Measurements from ENCODE around the gene DISC1.

Gene DISC1

DNA sequence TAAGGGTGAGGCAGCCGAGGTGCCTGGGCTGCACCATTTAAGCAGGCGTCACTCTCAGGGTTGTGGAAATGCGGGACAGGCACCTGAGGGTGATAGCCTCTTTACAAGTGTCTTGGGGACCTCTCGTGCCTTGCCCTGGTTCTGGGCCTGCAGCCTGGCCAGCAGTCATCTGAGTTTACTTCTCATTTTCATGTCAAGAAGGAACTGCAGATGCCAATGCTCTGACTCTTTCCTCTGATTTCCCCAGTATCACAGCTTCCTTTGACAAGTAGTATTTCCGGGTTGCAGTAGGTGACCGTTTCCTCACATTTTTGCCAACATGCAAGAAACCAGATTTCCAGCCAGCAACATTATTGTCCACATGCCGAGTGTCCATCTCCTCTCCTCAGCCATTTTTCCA is 286.9 kb downstream of the DISC1 start:
- no peaks in the 10 kb centered on the region for H3K36me3 ChIP-seq (replicated peaks in 1 of 2; ENCODE audit: control insufficient read depth in 2 of 2, insufficient read depth in 2 of 2, low read length in 2 of 2)
- H2AFZ ChIP-seq (ENCODE audit: low read length), result no peak overlapping the region
- no peak overlapping the region for H2BK15ac ChIP-seq (ENCODE audit: low read length)
- no peak overlapping the region for H3K9ac ChIP-seq (ENCODE audit: low read depth, low read length, poor library complexity)
- H3K23ac ChIP-seq (ENCODE audit: low read depth, low read length, poor library complexity), result no peak overlapping the region
- H3K4me2 ChIP-seq (ENCODE audit: insufficient read depth, low read length, poor library complexity, severe bottlenecking), result no peak overlapping the region
- no peak overlapping the region for H2BK5ac ChIP-seq (ENCODE audit: low read length)
- no peak for DNase-seq (ENCODE audit: low spot score)
- H2AK5ac ChIP-seq (ENCODE audit: low read depth, low read length), result no peak overlapping the region
- no peak overlapping the region for H4K91ac ChIP-seq (ENCODE audit: low read depth, low read length, poor library complexity)
- H3K14ac ChIP-seq (ENCODE audit: low read length), result no peak overlapping the region
- no peak overlapping the region for H3K18ac ChIP-seq (ENCODE audit: low read length)
- no peak overlapping the region for H3K4me3 ChIP-seq (ENCODE audit: low read length in 2 of 2)
- no peak overlapping the region for H3K27ac ChIP-seq (replicated peaks; ENCODE audit: low read length)
- no peak overlapping the region for H4K8ac ChIP-seq (ENCODE audit: low read depth, low read length)
- WGBS, 2 donors (ENCODE audit: extremely low coverage in 2 of 2, insufficient read length in 2 of 2, insufficient replicate concordance in 1 of 2), result no CpG with 5 or more reads among the region's 7 CpGs
- H3K9me3 ChIP-seq (replicated peaks in 1 of 2; ENCODE audit: control insufficient read depth in 2 of 2, insufficient read depth in 1 of 2, low read depth in 1 of 2, low read length in 2 of 2), result peaks cover 0 to 19% of the 10 kb centered on the region in 2 donors
- no peak overlapping the region for H3K4ac ChIP-seq (ENCODE audit: low read length)
- H2BK120ac ChIP-seq (ENCODE audit: low read depth, low read length), result no peak overlapping the region
- H3K79me1 ChIP-seq (ENCODE audit: low read depth, low read length), result no peaks in the 10 kb centered on the region
- H2BK12ac ChIP-seq (ENCODE audit: low read length), result no peak overlapping the region
- H3K4me1 ChIP-seq (ENCODE audit: control insufficient read depth in 2 of 2, insufficient read depth in 1 of 2, low read depth in 1 of 2, low read length in 2 of 2), result peaks cover 0 to under 1% of the 10 kb centered on the region in 2 donors
- no peaks in the 10 kb centered on the region for H3K27me3 ChIP-seq (ENCODE audit: control insufficient read depth in 3 of 3, insufficient read depth in 3 of 3, low read depth in 1 of 3, low read length in 3 of 3)

DNA sequence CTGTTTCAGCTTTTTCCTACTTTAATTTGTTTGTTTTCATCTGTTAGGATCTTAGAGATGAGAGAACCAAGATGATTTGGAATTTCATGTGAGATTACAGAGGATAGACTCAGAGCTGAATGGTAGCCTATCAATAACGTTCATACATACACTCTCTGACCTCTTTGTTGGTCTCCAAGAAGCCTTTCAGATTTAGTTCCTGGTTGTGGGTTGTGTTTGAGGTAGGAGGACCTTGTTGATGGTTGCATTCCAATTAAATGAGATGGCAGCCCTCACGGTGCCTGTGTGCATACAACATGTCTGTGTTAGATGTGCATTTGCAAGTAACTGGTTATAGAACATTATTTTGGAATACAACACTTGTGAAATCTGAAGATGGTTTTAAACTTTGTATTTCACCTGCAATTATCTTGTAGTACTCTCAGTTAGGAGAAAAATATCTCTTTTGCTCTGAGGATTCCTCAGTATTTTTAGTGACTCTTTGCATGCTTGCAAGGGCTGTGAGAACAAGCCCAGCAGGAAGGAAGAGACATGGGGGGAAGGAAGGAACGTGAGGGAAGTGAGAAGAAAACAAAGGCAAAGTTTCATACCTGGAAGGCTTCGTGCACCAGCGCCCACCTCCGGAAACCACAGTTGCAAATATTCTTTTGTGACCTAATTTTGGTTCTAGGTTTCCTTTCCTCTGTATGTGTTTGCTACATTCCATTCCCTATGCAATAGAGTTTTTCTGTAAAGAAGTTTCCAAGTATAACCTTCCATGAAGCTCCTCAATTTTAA is 291.8 kb downstream of the DISC1 start:
- Histone ChIP-seq H3K14ac (ENCODE audit: low read length) (no peak overlapping the region), H3K9ac (ENCODE audit: low read depth, low read length, poor library complexity) (no peak overlapping the region), H2BK120ac (ENCODE audit: low read depth, low read length) (no peak overlapping the region), H4K8ac (ENCODE audit: low read depth, low read length) (no peak overlapping the region), H3K27me3 (ENCODE audit: control insufficient read depth in 3 of 3, insufficient read depth in 3 of 3, low read depth in 1 of 3, low read length in 3 of 3) (no peaks in the 10 kb centered on the region), H2BK12ac (ENCODE audit: low read length) (no peak overlapping the region), H3K4me1 (ENCODE audit: control insufficient read depth in 2 of 2, insufficient read depth in 1 of 2, low read depth in 1 of 2, low read length in 2 of 2) (peaks cover 7 to 36% of the 10 kb centered on the region in 2 donors), H2AFZ (ENCODE audit: low read length) (no peak overlapping the region), H3K36me3 (replicated peaks in 1 of 2; ENCODE audit: control insufficient read depth in 2 of 2, insufficient read depth in 2 of 2, low read length in 2 of 2) (no peaks in the 10 kb centered on the region), H2BK5ac (ENCODE audit: low read length) (no peak overlapping the region), H4K91ac (ENCODE audit: low read depth, low read length, poor library complexity) (no peak overlapping the region), H3K18ac (ENCODE audit: low read length) (no peak overlapping the region), H3K79me1 (ENCODE audit: low read depth, low read length) (no peaks in the 10 kb centered on the region), H3K4ac (ENCODE audit: low read length) (no peak overlapping the region), H2BK15ac (ENCODE audit: low read length) (no peak overlapping the region), H3K4me3 (ENCODE audit: low read length in 2 of 2) (no peak overlapping the region), H3K27ac (replicated peaks; ENCODE audit: low read length) (no peak overlapping the region), H3K9me3 (replicated peaks in 1 of 2; ENCODE audit: control insufficient read depth in 2 of 2, insufficient read depth in 1 of 2, low read depth in 1 of 2, low read length in 2 of 2) (peaks cover 0 to 19% of the 10 kb centered on the region in 2 donors), H3K4me2 (ENCODE audit: insufficient read depth, low read length, poor library complexity, severe bottlenecking) (no peak overlapping the region), H2AK5ac (ENCODE audit: low read depth, low read length) (no peak overlapping the region), H3K23ac (ENCODE audit: low read depth, low read length, poor library complexity) (no peak overlapping the region)
- DNase-seq (ENCODE audit: low spot score), result no peak
- WGBS, 2 donors (ENCODE audit: extremely low coverage in 2 of 2, insufficient read length in 2 of 2, insufficient replicate concordance in 1 of 2), result no CpG with 5 or more reads among the region's 6 CpGs

DNA sequence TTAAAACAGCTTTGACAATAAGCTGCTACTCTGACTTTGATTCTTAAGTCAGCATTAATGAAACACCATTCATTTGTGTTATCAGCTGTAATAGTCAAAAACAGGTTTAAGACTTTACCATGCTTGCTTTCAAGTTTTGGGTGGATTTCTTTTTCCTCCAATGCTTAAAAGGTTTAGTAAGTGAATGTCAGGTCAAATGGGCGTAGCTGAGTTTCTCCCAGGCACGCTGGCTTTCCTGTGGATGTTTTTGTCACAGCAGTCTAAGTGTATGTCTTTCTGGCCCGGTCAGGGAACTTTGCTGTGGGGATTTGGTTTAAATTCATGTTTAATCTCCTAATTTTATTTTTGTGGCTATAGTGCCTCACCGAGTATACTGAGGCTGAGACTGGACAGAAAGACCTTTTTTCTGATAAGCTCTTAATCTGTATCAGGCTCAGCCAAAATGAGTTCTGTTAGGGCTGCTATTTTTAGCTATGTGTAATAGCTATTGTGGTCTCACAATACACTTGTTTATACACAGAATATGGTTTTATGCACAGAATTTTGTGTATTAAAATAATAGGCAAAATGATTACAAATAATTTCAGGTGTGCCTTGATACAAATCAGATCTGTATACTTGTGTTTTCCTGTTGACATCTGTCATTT is 292.8 kb downstream of the DISC1 start:
- H2AK5ac ChIP-seq (ENCODE audit: low read depth, low read length), result no peak overlapping the region
- H3K4me1 ChIP-seq (ENCODE audit: control insufficient read depth in 2 of 2, insufficient read depth in 1 of 2, low read depth in 1 of 2, low read length in 2 of 2), result peaks cover 10 to 41% of the 10 kb centered on the region in 2 donors
- H2BK12ac ChIP-seq (ENCODE audit: low read length), result no peak overlapping the region
- H3K27ac ChIP-seq (replicated peaks; ENCODE audit: low read length), result peak overlapping the region; percentile 15
- no peak overlapping the region for H4K91ac ChIP-seq (ENCODE audit: low read depth, low read length, poor library complexity)
- no peak overlapping the region for H3K4me3 ChIP-seq (ENCODE audit: low read length in 2 of 2)
- H2BK15ac ChIP-seq (ENCODE audit: low read length), result no peak overlapping the region
- no peak overlapping the region for H3K14ac ChIP-seq (ENCODE audit: low read length)
- no peak overlapping the region for H3K9ac ChIP-seq (ENCODE audit: low read depth, low read length, poor library complexity)
- no peak overlapping the region for H2BK5ac ChIP-seq (ENCODE audit: low read length)
- no peaks in the 10 kb centered on the region for H3K27me3 ChIP-seq (ENCODE audit: control insufficient read depth in 3 of 3, insufficient read depth in 3 of 3, low read depth in 1 of 3, low read length in 3 of 3)
- no peaks in the 10 kb centered on the region for H3K36me3 ChIP-seq (replicated peaks in 1 of 2; ENCODE audit: control insufficient read depth in 2 of 2, insufficient read depth in 2 of 2, low read length in 2 of 2)
- no peak overlapping the region for H2BK120ac ChIP-seq (ENCODE audit: low read depth, low read length)
- no peak for DNase-seq (ENCODE audit: low spot score)
- H3K4me2 ChIP-seq (ENCODE audit: insufficient read depth, low read length, poor library complexity, severe bottlenecking), result no peak overlapping the region
- H4K8ac ChIP-seq (ENCODE audit: low read depth, low read length), result no peak overlapping the region
- no peak overlapping the region for H3K23ac ChIP-seq (ENCODE audit: low read depth, low read length, poor library complexity)
- no peak overlapping the region for H3K18ac ChIP-seq (ENCODE audit: low read length)
- WGBS, 2 donors (ENCODE audit: extremely low coverage in 2 of 2, insufficient read length in 2 of 2, insufficient replicate concordance in 1 of 2), result no CpG with 5 or more reads among the region's 4 CpGs
- H3K79me1 ChIP-seq (ENCODE audit: low read depth, low read length), result no peaks in the 10 kb centered on the region
- H3K4ac ChIP-seq (ENCODE audit: low read length), result no peak overlapping the region
- peaks cover 0 to 16% of the 10 kb centered on the region in 2 donors for H3K9me3 ChIP-seq (replicated peaks in 1 of 2; ENCODE audit: control insufficient read depth in 2 of 2, insufficient read depth in 1 of 2, low read depth in 1 of 2, low read length in 2 of 2)
- H2AFZ ChIP-seq (ENCODE audit: low read length), result peak overlapping the region; percentile 47

DNA sequence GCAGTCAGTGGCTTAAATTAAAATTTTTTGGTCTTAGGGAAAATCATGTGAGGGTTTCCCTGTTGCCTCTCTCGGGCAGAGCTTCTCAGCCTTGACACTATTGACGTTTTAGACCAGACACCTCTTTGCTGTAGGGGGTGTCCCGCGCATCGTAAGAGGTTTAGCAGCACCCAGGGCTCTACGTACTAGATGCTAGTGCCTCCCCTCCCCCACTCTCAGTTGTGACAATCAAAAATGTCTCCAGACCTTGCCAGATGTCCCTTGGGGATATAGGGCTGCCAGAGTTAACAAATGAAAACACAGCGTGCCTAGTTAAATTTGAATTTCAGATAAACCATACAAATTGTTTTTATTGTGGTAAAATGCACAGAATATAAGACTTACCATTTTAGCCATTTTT is 293.3 kb downstream of the DISC1 start:
- Histone ChIP-seq H2BK15ac (ENCODE audit: low read length) (no peak overlapping the region), H2AK5ac (ENCODE audit: low read depth, low read length) (no peak overlapping the region), H4K8ac (ENCODE audit: low read depth, low read length) (no peak overlapping the region), H3K27ac (replicated peaks; ENCODE audit: low read length) (no peak overlapping the region), H3K4me3 (ENCODE audit: low read length in 2 of 2) (no peak overlapping the region), H2BK12ac (ENCODE audit: low read length) (no peak overlapping the region), H3K4me2 (ENCODE audit: insufficient read depth, low read length, poor library complexity, severe bottlenecking) (no peak overlapping the region), H3K18ac (ENCODE audit: low read length) (no peak overlapping the region), H3K4me1 (ENCODE audit: control insufficient read depth in 2 of 2, insufficient read depth in 1 of 2, low read depth in 1 of 2, low read length in 2 of 2) (peaks cover 10 to 43% of the 10 kb centered on the region in 2 donors), H3K36me3 (replicated peaks in 1 of 2; ENCODE audit: control insufficient read depth in 2 of 2, insufficient read depth in 2 of 2, low read length in 2 of 2) (no peaks in the 10 kb centered on the region), H4K91ac (ENCODE audit: low read depth, low read length, poor library complexity) (no peak overlapping the region), H3K79me1 (ENCODE audit: low read depth, low read length) (no peaks in the 10 kb centered on the region), H3K23ac (ENCODE audit: low read depth, low read length, poor library complexity) (no peak overlapping the region), H2BK5ac (ENCODE audit: low read length) (no peak overlapping the region), H3K4ac (ENCODE audit: low read length) (no peak overlapping the region), H3K9me3 (replicated peaks in 1 of 2; ENCODE audit: control insufficient read depth in 2 of 2, insufficient read depth in 1 of 2, low read depth in 1 of 2, low read length in 2 of 2) (peaks cover 0 to 13% of the 10 kb centered on the region in 2 donors), H2BK120ac (ENCODE audit: low read depth, low read length) (no peak overlapping the region), H3K9ac (ENCODE audit: low read depth, low read length, poor library complexity) (no peak overlapping the region), H3K27me3 (ENCODE audit: control insufficient read depth in 3 of 3, insufficient read depth in 3 of 3, low read depth in 1 of 3, low read length in 3 of 3) (no peaks in the 10 kb centered on the region), H2AFZ (ENCODE audit: low read length) (peak overlapping the region; percentile 47), H3K14ac (ENCODE audit: low read length) (no peak overlapping the region)
- WGBS, 2 donors (ENCODE audit: extremely low coverage in 2 of 2, insufficient read length in 2 of 2, insufficient replicate concordance in 1 of 2), result no CpG with 5 or more reads among the region's 7 CpGs
- no peak for DNase-seq (ENCODE audit: low spot score)

Data from neuronal stem cell (in vitro differentiated cells).